ENCODE measurements around the gene METRNL.

The METRNL gene

DNA sequence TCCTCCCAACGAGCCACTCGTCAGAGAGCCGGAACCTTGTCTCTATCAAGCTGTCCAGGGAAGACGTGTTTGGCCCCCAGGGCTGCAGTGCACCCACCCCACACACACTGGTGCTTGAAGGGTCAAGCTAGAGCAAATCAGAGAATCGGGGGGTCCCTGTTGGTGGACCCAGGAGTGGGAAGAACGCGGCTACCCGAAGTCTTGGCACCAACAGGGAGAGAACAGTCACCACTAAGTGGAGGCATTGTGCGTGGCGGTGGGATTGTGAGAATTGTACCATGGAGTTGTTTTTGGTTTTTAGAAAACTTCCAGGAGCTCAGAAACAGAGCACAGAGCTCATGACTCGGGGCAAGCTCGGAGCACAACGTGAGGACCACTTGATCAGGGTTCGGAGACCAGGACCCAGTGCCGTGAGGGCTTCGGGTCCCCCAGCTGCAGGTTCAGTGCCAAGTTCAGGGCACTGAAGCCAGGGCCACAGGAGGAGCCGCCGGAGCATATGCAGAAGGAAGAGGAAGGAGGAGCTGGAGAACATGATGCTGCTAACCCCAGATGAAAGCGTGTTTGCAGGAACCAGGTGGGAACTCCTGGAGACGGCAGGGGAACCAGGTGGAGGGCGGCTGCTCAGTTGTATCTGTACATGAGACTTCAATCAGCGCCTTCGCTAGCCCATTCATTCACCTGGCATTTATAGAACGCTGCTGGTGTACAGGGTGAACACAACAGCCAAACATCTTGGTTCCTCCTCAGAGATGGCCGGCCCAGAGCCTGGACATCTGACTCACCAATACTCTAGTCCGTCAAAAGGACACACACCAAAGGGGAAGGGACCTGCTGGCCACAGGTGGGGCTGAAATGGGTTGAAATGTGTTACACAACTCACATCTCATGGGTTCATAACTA is 42.8 kb downstream of the METRNL start:
- DNase-seq (ENCODE audit: insufficient read length, low spot score) (no peak), FAIRE-seq (no peak)
- TF ChIP-seq, protein P1, sequence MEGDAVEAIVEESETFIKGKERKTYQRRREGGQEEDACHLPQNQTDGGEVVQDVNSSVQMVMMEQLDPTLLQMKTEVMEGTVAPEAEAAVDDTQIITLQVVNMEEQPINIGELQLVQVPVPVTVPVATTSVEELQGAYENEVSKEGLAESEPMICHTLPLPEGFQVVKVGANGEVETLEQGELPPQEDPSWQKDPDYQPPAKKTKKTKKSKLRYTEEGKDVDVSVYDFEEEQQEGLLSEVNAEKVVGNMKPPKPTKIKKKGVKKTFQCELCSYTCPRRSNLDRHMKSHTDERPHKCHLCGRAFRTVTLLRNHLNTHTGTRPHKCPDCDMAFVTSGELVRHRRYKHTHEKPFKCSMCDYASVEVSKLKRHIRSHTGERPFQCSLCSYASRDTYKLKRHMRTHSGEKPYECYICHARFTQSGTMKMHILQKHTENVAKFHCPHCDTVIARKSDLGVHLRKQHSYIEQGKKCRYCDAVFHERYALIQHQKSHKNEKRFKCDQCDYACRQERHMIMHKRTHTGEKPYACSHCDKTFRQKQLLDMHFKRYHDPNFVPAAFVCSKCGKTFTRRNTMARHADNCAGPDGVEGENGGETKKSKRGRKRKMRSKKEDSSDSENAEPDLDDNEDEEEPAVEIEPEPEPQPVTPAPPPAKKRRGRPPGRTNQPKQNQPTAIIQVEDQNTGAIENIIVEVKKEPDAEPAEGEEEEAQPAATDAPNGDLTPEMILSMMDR (IDR thresholded peaks at IDR 0.05; ENCODE audit: insufficient read depth, missing control alignments) = no peak

DNA sequence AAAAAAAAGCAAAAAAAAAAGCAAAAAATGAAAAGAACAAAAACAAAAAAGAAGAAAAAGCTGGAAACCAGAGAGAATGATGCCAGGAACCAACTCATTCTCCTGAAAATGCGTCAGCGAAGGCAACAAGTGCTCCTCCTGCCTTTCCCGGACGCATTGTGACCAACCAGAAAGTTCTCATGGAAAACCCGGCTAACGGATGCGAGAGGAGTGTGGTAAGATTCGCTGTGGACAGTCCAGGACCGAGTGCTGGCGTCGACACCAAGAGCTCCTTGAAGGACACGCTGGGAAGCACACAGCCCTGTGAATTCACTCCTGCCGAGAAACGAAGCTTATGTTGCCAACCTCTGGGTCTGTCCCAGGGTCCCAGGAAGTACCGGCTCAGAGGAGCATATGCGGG is 43.4 kb downstream of the METRNL start:
- TF ChIP-seq, protein P1 (IDR thresholded peaks at IDR 0.05; ENCODE audit: insufficient read depth, missing control alignments) = no peak
- FAIRE-seq (no peak), DNase-seq (ENCODE audit: insufficient read length, low spot score) (no peak)

DNA sequence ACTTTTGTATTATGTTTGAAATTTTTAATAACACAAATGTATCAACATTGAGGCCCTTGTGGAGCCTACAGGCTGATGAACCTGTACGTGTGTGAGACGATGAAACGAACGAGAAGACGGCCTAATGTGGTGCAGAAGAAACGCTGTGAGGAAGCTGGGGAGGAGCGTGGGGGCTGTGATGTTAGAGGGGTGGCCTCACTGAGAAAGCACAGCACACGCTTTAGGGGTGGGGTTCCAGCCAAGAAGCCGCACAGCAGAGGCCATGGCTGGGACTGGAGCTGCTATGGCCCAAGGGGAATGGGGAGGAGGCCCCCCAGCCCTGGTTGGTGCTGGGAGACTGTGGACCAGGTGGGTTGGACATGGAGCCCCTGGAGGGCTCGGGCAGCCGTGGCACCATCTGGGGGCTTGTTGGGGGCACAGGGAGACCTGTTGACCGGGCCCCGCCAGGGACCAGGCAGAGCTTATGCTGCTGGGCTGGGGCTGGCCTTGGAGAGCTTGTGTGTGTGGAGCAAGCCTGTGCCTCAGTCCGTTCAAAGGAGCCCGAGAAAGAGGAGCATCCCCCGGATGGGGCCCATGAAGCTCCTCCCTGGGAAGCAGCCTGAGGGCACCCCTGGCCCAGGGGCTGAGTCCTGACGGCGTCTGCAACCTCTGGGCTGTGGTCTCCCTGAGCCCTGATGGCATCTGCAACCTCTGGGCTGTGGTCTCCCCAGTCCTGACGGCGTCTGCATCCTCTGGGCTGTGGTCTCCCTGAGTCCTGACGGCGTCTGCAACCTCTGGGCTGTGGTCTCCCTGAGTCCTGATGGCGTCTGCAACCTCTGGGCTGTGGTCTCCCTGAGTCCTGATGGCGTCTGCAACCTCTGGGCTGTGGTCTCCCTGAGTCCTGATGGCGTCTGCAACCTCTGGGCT is 44.7 kb downstream of the METRNL start:
- DNase-seq (ENCODE audit: insufficient read length, low spot score) (no peak), FAIRE-seq (no peak)

DNA sequence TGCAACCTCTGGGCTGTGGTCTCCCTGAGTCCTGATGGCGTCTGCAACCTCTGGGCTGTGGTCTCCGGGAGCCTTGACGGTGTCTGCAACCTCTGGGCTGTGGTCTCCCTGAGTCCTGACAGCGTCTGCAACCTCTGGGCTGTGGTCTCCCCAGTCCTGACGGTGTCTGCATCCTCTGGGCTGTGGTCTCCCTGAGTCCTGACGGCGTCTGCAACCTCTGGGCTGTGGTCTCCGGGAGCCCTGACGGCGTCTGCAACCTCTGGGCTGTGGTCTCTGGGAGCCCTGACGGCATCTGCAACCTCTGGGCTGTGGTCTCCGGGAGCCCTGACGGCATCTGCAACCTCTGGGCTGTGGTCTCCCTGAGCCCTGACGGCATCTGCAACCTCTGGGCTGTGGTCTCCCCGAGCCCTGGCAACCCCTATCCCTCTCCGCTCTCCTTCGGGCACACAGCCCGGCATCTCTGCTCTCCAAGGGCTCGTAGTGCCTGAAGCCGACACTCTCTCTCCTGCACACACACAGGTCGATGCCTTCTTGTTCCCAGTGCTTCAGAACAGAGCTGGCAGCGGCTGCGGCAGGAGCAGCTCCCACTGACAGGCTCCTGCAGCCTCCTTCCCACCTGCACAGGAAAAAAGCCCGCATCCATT is 45.6 kb downstream of the METRNL start:
- no peak for FAIRE-seq

More for the DNA sequence above, 44.7 kb downstream of the METRNL start:
- TF ChIP-seq, protein P1 (IDR thresholded peaks at IDR 0.05; ENCODE audit: insufficient read depth, missing control alignments) = no peak

DNA sequence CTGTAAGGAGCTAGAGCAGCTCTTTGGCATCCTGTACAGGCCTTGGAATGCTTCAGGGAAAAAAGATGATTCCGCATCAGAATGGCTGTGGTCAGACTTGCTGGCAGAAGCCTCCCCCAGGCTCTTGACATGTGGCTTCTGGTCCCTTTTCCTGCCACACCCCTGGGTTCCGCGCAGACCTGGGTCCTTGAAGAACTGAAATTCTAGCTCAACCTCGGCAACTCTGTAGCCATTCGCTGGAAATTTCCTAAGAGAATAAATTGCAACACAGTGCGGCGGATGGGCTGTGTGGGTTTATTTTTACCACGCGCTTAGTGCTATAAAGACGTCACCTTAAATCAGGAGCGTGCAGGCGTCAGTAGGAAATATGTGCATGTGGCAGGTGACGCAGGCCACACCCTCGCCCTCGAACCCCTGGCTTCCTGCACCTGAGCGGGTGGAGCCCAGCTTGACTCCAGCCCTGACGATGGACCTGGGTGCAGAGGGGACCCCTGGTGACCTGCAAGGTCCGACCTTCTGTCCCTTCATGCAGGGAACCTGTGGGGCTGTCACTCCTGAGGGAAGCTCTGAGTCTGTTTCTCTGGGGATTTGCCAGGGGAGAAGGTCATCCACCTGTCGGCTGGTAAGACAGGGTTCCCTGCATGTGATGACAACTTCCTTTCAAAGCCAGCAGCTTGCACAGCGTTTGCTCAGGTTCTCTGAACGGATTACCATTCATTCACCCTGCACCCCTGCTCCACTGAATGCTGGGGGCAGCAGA is 46.3 kb downstream of the METRNL start:
- DNase-seq (ENCODE audit: insufficient read length, low spot score) (no peak), FAIRE-seq (no peak)
- TF ChIP-seq, protein P1 (IDR thresholded peaks at IDR 0.05; ENCODE audit: insufficient read depth, missing control alignments) = no peak

More for the DNA sequence above, 45.6 kb downstream of the METRNL start:
- DNase-seq (ENCODE audit: insufficient read length, low spot score) = no peak
- TF ChIP-seq, protein P1 (IDR thresholded peaks at IDR 0.05; ENCODE audit: insufficient read depth, missing control alignments) = no peak

DNA sequence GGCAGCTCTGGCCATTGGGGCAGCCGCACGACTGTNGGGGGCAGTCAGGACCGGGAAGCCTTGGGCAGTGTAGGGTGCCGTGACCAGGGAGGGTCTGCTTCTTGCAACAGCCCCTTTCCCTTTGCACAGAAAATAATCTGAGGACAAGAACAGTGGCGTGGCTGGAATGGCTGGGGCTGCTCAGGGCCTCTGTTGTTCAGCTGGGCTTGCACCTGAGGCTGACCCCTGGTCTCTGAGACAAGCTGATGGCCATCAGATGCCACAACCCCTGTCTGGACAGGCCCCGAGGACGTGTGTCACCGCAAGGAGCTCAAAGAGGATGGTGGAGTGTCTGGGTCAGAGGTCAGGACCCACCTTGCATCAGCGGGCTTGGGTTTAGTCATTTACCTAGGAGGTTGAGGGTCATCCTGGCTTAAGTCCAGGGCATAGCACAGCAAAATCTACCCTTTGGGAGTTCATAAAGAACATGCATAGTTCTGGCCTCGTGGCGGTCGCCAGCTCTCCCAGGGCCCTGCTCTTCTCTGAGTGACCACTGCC is 46.9 kb downstream of the METRNL start:
- TF ChIP-seq, protein P1 (IDR thresholded peaks at IDR 0.05; ENCODE audit: insufficient read depth, missing control alignments) = no peak
- no peak for DNase-seq (ENCODE audit: insufficient read length, low spot score)
- no peak for FAIRE-seq

Measured in D721Med (cell line).